B cell (primary cell): ENCODE results near the gene PNLIP. TPM values are rescaled to one million over a fixed set of nuclear protein-coding genes. Genes with fewer than 3 reads are reported as not detected.

Experiments
- ATAC-seq: fragments of 200-7000 bp; cut with Tn5 transposase; one replicate; pipeline ENCODE4 v1.10.0; 2021; ENCODE audit warnings: low read depth, mild to moderate bottlenecking, moderate number of reproducible peaks, moderate library complexity
- CTCF ChIA-PET: fragments of 350-600 bp; sonication (Branson Sonifier 250); formaldehyde crosslinking; loops from one replicate; lab custom pipeline; 2021; ENCODE audit warnings: antibody characterized with exemption, inconsistent platforms; lab: Charles Lee
- POLR2A ChIA-PET: fragments of 350-600 bp; sonication (Branson Sonifier 250); formaldehyde crosslinking; loops from one replicate; lab custom pipeline; 2021; ENCODE audit warnings: antibody characterized with exemption; lab: Charles Lee
- DNase-seq: peaks from one replicate; pipeline ENCODE4 v3.0.0; 2013
- H2AFZ ChIP-seq: 2 replicates; pipeline ENCODE4 v1.6.1; 2012; ENCODE audit warnings: mild to moderate bottlenecking, low read depth, low read length; ENCODE audit not compliant: insufficient read depth, poor library complexity, severe bottlenecking
- H3K27ac ChIP-seq, 2 donors: 1 replicate in 1 of 2; 2 replicates in 1 of 2; pipeline ENCODE4 v1.5.1; 2012 to 2013; ENCODE audit warnings: low read length in 2 of 2, mild to moderate bottlenecking in 2 of 2, moderate library complexity in 1 of 2
- H3K27me3 ChIP-seq, 4 experiments: fragments of 200-600 bp in 1 of 4; sonication (generic) in 1 of 4; replicated peaks in 1 of 4; 1 replicate in 2 of 4; 2 replicates in 2 of 4; pipeline versions ENCODE4 v1.6.1 to v1.7.0; 2013 to 2016; ENCODE audit warnings: low read length in 3 of 4, mild to moderate bottlenecking in 2 of 4, mixed read lengths in 1 of 4, moderate library complexity in 1 of 4; ENCODE audit not compliant: insufficient read depth in 4 of 4, control insufficient read depth in 3 of 4; ENCODE audit errors: control extremely low read depth in 1 of 4
- H3K36me3 ChIP-seq, 2 experiments: replicated peaks in 1 of 2; 1 replicate in 1 of 2; 2 replicates in 1 of 2; pipeline versions ENCODE4 v1.6.1 to v1.7.1; 2013; ENCODE audit warnings: low read length in 1 of 2; ENCODE audit not compliant: insufficient read depth in 2 of 2, control insufficient read depth in 1 of 2; ENCODE audit errors: control extremely low read depth in 1 of 2, extremely low read depth in 1 of 2
- H3K4me1 ChIP-seq, 2 donors: fragments of 200-600 bp in 1 of 2; sonication (generic) in 1 of 2; 1 replicate in 1 of 2; 2 replicates in 1 of 2; pipeline versions ENCODE4 v1.5.1 to v1.6.1; 2013 to 2017; ENCODE audit warnings: low read length in 2 of 2; ENCODE audit not compliant: control insufficient read depth in 2 of 2, insufficient read depth in 2 of 2
- H3K4me2 ChIP-seq: replicated peaks from 2 replicates; pipeline ENCODE3; 2012; ENCODE audit warnings: mild to moderate bottlenecking, low read depth, low read length; ENCODE audit not compliant: poor library complexity, severe bottlenecking
- H3K4me3 ChIP-seq, 5 experiments: fragments of 200-600 bp in 1 of 5; sonication (generic) in 1 of 5; 1 replicate in 3 of 5; 2 replicates in 2 of 5; pipeline versions ENCODE4 v1.5.1 to v1.7.0; 2011 to 2016; ENCODE audit warnings: low read length in 4 of 5, mild to moderate bottlenecking in 4 of 5, low read depth in 2 of 5, control low read depth in 1 of 5, moderate library complexity in 1 of 5; ENCODE audit not compliant: insufficient read depth in 1 of 5; ENCODE audit errors: control extremely low read depth in 1 of 5, extremely low read depth in 1 of 5
- H3K79me2 ChIP-seq: fragments of 200-600 bp; sonication (generic); one replicate; pipeline ENCODE4 v1.6.0; 2016; ENCODE audit warnings: low read length; ENCODE audit not compliant: control insufficient read depth, insufficient read depth
- H3K9ac ChIP-seq: fragments of 200-600 bp; sonication (generic); 2 replicates; pipeline ENCODE4 v1.6.1; 2017; ENCODE audit warnings: mild to moderate bottlenecking, low read length, moderate library complexity
- H3K9me3 ChIP-seq, 3 donors: one replicate each; pipeline versions ENCODE4 v1.6.1 to v1.7.1; 2013; ENCODE audit warnings: low read length in 2 of 3; ENCODE audit not compliant: control insufficient read depth in 2 of 3, insufficient read depth in 1 of 3; ENCODE audit errors: control extremely low read depth in 1 of 3
- H4K20me1 ChIP-seq: 2 replicates; pipeline ENCODE4 v1.6.0; 2012; ENCODE audit warnings: mild to moderate bottlenecking, low read length; ENCODE audit not compliant: insufficient read depth, control insufficient read depth, poor library complexity, severe bottlenecking
- H3K27ac Mint-ChIP-seq: one replicate; pipeline ENCODE4 v1.8.0; 2021; ENCODE audit warnings: mixed read lengths
- H3K27me3 Mint-ChIP-seq: one replicate; pipeline ENCODE4 v1.8.0; 2021; ENCODE audit warnings: mixed read lengths
- H3K4me1 Mint-ChIP-seq: one replicate; pipeline ENCODE4 v1.8.0; 2021; ENCODE audit warnings: mixed read lengths
- H3K4me3 Mint-ChIP-seq: one replicate; pipeline ENCODE4 v1.8.0; 2021; ENCODE audit warnings: mixed read lengths
- H3K9me3 Mint-ChIP-seq: one replicate; pipeline ENCODE4 v1.8.0; 2022; ENCODE audit warnings: mixed read lengths; ENCODE audit not compliant: insufficient read depth
- EZH2 ChIP-seq: IDR thresholded peaks from 2 replicates; pipeline ENCODE4 v1.6.1; 2012; ENCODE audit warnings: borderline replicate concordance, low read depth, mild to moderate bottlenecking, moderate library complexity, low read length; ENCODE audit not compliant: insufficient read depth, poor library complexity, severe bottlenecking
- WGBS: methylation state at CpG from one replicate; pipeline ENCODE4 v1.1.5; 2013; ENCODE audit warnings: missing lambda C conversion rate; ENCODE audit not compliant: insufficient coverage; 5-methylcytosine and 5-hydroxymethylcytosine counted together
- intact Hi-C: fragments of 100-400 bp; cut with micrococcal nuclease; formaldehyde crosslinking; loops from one replicate; pipeline ENCODE4 v1.10.0; 2022
- polyA plus RNA-seq: library from polyadenylated mRNA; depleted of rRNA; stranded (reverse); fragments of >200 nt; gene quantifications from 2 replicates; pipeline ENCODE4 v1.2.3, GENCODE V29; 2012
- total RNA-seq, 2 donors: library from RNA; stranded (reverse); fragments of 120-200 nt in 1 of 2; gene quantifications; 1 replicate in 1 of 2; 2 replicates in 1 of 2; pipeline versions ENCODE4 v1.2.3 to v1.2.4, GENCODE V29; 2013 to 2022
- TF ChIP-seq, protein P1 (sequence below): fragments of 200-600 bp; IDR thresholded peaks from one replicate; pipeline ENCODE4 v1.8.0; 2022; ENCODE audit warnings: antibody characterized with exemption, mild to moderate bottlenecking

PNLIP gene
- total and polyA plus RNA-seq, 2 donors (not counting 1 experiment from before 2014, with no cell fraction given), result not detected

- H3K4me3 Mint-ChIP-seq, result no peak overlapping the region
- Histone ChIP-seq H4K20me1 (no peaks in the 10 kb centered on the region), H3K27me3 (no peaks in the 10 kb centered on the region), H3K36me3 (no peaks in the 10 kb centered on the region), H3K9ac (no peak overlapping the region), H3K9me3 (no peaks in the 10 kb centered on the region), H3K27ac (no peak overlapping the region), H3K4me1 (no peaks in the 10 kb centered on the region), H3K4me2 (no peak overlapping the region), H2AFZ (no peak overlapping the region), H3K79me2 (no peaks in the 10 kb centered on the region), H3K4me3 (no peak overlapping the region)
- POLR2A ChIA-PET, result no interaction called here
- no peaks in the 10 kb centered on the region for H3K4me1 Mint-ChIP-seq
- peaks cover 3% of the 10 kb centered on the region for H3K9me3 Mint-ChIP-seq
- ATAC-seq (no peak), DNase-seq (no peak)
- H3K27ac Mint-ChIP-seq, result no peak overlapping the region
- TF ChIP-seq EZH2, result no peak
- TF ChIP-seq, protein P1, sequence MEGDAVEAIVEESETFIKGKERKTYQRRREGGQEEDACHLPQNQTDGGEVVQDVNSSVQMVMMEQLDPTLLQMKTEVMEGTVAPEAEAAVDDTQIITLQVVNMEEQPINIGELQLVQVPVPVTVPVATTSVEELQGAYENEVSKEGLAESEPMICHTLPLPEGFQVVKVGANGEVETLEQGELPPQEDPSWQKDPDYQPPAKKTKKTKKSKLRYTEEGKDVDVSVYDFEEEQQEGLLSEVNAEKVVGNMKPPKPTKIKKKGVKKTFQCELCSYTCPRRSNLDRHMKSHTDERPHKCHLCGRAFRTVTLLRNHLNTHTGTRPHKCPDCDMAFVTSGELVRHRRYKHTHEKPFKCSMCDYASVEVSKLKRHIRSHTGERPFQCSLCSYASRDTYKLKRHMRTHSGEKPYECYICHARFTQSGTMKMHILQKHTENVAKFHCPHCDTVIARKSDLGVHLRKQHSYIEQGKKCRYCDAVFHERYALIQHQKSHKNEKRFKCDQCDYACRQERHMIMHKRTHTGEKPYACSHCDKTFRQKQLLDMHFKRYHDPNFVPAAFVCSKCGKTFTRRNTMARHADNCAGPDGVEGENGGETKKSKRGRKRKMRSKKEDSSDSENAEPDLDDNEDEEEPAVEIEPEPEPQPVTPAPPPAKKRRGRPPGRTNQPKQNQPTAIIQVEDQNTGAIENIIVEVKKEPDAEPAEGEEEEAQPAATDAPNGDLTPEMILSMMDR, result no peak
- WGBS, result no CpG with 5 or more reads among the region's 3 CpGs
- no peaks in the 10 kb centered on the region for H3K27me3 Mint-ChIP-seq
- CTCF ChIA-PET, result interaction anchor here (0.8 kb wide), 1 partner anchor 17 kb away, joined by 3 read pairs; no protein-coding TSS in a partner anchor
- intact Hi-C loops, result no loop called here
These were observed 35.2 kb upstream of the PNLIP start for GRCh38 chr10:116510565-116510964.

DNA sequence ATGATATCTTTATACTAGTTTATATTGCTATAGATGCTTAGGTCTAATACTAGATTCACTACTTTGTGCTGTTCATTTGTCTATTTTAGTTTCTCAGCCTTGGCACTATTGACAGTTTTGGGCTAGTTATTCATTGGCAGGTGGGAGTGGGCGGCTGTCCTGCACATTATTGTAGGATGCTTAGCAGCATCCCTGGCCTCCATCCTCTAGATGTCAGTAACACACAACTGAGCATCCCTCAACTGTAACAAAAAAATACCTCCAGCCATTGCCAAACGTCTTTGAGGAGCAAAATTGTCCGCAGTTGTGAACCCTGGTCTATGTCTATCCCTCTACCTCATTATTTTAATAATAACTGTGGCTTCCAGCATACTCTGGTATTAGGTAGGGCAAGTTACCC is 34.4 kb upstream of the PNLIP start:
- 67% methylated on average over 2 of the region's 3 CpGs for WGBS
- H3K36me3 ChIP-seq, result no peaks in the 10 kb centered on the region
- no peaks in the 10 kb centered on the region for H3K4me1 ChIP-seq
- H3K9ac ChIP-seq, result no peak overlapping the region
- Mint-ChIP-seq H3K27ac (no peak overlapping the region), H3K27me3 (no peaks in the 10 kb centered on the region), H3K4me3 (no peak overlapping the region), H3K9me3 (peaks cover 3% of the 10 kb centered on the region), H3K4me1 (no peaks in the 10 kb centered on the region)
- H4K20me1 ChIP-seq, result no peaks in the 10 kb centered on the region
- H3K27me3 ChIP-seq, result no peaks in the 10 kb centered on the region
- no peak overlapping the region for H2AFZ ChIP-seq
- POLR2A ChIA-PET, result no interaction called here
- no peak overlapping the region for H3K4me3 ChIP-seq
- DNase-seq (no peak), ATAC-seq (no peak)
- CTCF ChIA-PET, result interaction anchor here (0.8 kb wide), 1 partner anchor 18 kb away, joined by 3 read pairs; no protein-coding TSS in a partner anchor
- H3K79me2 ChIP-seq, result no peaks in the 10 kb centered on the region
- intact Hi-C loops, result no loop called here
- TF ChIP-seq, protein P1, result no peak
- TF ChIP-seq EZH2, result no peak
- no peak overlapping the region for H3K27ac ChIP-seq
- H3K9me3 ChIP-seq, result no peaks in the 10 kb centered on the region
- H3K4me2 ChIP-seq, result no peak overlapping the region
